Breast epithelium (tissue), 4 donors: ENCODE measurements around the gene TVP23C. TPM values are rescaled to one million over a fixed set of nuclear protein-coding genes. Genes with fewer than 3 reads are reported as not detected.
A peak's percentile ranks its signal among the peaks of the same experiment; 100 is the strongest.
"Not testable (repeated sequence)": the region's sequence is repeated elsewhere in the genome, so short reads cannot be mapped to it uniquely, and the experiment has no call there.

ENCODE experiments used
- DNase-seq, 2 donors: peaks; one replicate each; pipeline ENCODE4 v3.0.0-alpha.2; 2019; ENCODE audit warnings: low spot score in 2 of 2
- H3K27ac ChIP-seq, 2 donors: fragments of 200-600 bp; sonication (generic) in 1 of 2; one replicate each; pipeline ENCODE4 v1.5.1; 2016 to 2019; ENCODE audit warnings: mild to moderate bottlenecking in 1 of 2
- H3K27me3 ChIP-seq, 2 donors: fragments of 200-600 bp; sonication (generic) in 1 of 2; one replicate each; pipeline versions ENCODE4 v1.5.1 to v1.6.0; 2017 to 2019; ENCODE audit warnings: control low read depth in 1 of 2, mild to moderate bottlenecking in 1 of 2
- H3K36me3 ChIP-seq: fragments of 200-600 bp; one replicate; pipeline ENCODE4 v1.5.1; 2019
- H3K4me1 ChIP-seq, 2 donors: fragments of 200-600 bp; sonication (generic); one replicate each; pipeline ENCODE4 v1.5.1; 2016 to 2019; ENCODE audit warnings: control low read depth in 1 of 2
- H3K4me3 ChIP-seq, 3 donors: fragments of 200-600 bp; sonication (generic); 1 replicate in 2 of 3; 2 replicates in 1 of 3; pipeline ENCODE4 v1.5.1; 2016 to 2019; ENCODE audit warnings: mild to moderate bottlenecking in 3 of 3, moderate library complexity in 2 of 3
- H3K9me3 ChIP-seq, 2 donors: fragments of 200-600 bp; sonication (generic) in 1 of 2; one replicate each; pipeline ENCODE4 v1.5.1; 2016 to 2019; ENCODE audit warnings: control low read depth in 1 of 2
- CTCF ChIP-seq, 3 donors: fragments of 450-650 bp; IDR thresholded peaks; one replicate each; pipeline ENCODE4 v1.5.1; 2016 to 2017; ENCODE audit warnings: antibody characterized with exemption in 3 of 3, mild to moderate bottlenecking in 3 of 3, moderate library complexity in 3 of 3
- POLR2A ChIP-seq: fragments of 450-650 bp; IDR thresholded peaks from one replicate; pipeline ENCODE4 v1.6.1; 2016; ENCODE audit warnings: antibody characterized with exemption, mild to moderate bottlenecking, moderate library complexity
- POLR2AphosphoS5 ChIP-seq, 3 donors: sonication (generic); formaldehyde crosslinking; IDR thresholded peaks; one replicate each; pipeline ENCODE4 v1.6.1; 2017; ENCODE audit warnings: antibody characterized with exemption in 3 of 3
- intact Hi-C: fragments of 100-400 bp; cut with DNase I; formaldehyde crosslinking; loops from one replicate; pipeline ENCODE4 v1.15.1; 2023; ENCODE audit warnings: low total_unique reads
- total RNA-seq, 3 donors: library from RNA; depleted of rRNA; stranded (reverse); fragments of >200 nt; gene quantifications; one replicate each; pipeline ENCODE4 v1.1.0, GENCODE V29; 2016

TVP23C gene
- total RNA-seq, 3 donors from 2014 or later, result 11.8 to 38.6 (median 37.4) TPM

DNA sequence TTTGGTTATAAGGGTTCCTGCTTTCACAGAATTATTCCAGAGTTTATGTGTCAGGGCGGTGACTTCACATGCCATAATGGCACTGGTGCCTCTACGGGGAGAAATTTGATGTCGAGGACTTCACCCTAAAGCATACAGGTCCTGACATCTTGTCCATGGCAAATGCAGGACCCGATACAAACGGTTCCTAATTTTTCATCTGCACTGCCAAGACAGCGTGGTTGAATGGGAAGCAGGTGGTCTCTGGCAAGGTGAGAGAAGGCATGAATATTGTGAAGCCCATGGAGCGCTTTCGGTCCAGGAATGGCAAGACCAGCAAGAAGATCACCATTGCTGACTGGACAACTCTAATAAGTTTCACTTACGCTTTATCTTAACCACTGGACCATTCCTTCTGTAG is 56.3 kb downstream of the TVP23C start:
- no peaks in the 10 kb centered on the region for H3K4me1 ChIP-seq

DNA sequence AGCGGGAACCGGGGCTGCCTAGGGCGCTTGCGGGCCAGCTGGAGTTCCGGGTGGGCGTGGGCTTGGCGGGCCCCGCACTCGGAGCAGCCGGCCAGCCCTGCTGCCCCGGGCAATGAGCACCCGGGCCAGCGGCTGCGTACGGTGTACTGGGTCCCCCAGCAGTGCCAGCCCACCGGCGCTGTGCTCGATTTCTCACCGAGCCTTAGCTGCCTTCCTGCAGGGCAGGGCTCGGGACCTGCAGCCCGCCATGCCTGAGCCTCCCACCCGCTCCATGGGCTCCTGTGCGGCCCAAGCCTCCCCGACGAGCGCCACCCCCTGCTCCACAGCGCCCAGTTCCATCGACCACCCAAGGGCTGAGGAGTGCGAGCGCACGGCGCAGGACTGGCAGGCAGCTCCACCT is 57.6 kb downstream of the TVP23C start:
- H3K4me1 ChIP-seq, H3K27ac ChIP-seq, H3K9me3 ChIP-seq, DNase-seq, H3K36me3 ChIP-seq, H3K27me3 ChIP-seq, H3K4me3 ChIP-seq: not testable (repeated sequence)
- intact Hi-C loops, result loop anchor here (10.0 kb wide), 1 partner anchor 649 kb away; no protein-coding TSS in a partner anchor

More for the DNA sequence above, 56.3 kb downstream of the TVP23C start:
- Histone ChIP-seq H3K27me3 (no peaks in the 10 kb centered on the region), H3K9me3 (no peaks in the 10 kb centered on the region), H3K36me3 (no peaks in the 10 kb centered on the region), H3K27ac (no peak overlapping the region), H3K4me3 (no peak overlapping the region)
- no peak for DNase-seq
- intact Hi-C loops, result loop anchor here (10.0 kb wide), 1 partner anchor 648 kb away; no protein-coding TSS in a partner anchor
- TF ChIP-seq POLR2AphosphoS5 (IDR thresholded peaks at IDR 0.05), result no peak
- no peak for TF ChIP-seq POLR2A
- no peak for TF ChIP-seq CTCF (IDR thresholded peaks at IDR 0.05)

GRCh38 chr17:15503731-15504130 is 59.6 kb downstream of the TVP23C start:
- no peak overlapping the region for H3K27ac ChIP-seq
- H3K9me3 ChIP-seq, result no peaks in the 10 kb centered on the region
- H3K27me3 ChIP-seq, result no peaks in the 10 kb centered on the region
- no peaks in the 10 kb centered on the region for H3K4me1 ChIP-seq
- no peak for TF ChIP-seq CTCF (IDR thresholded peaks at IDR 0.05)
- TF ChIP-seq POLR2A, result no peak
- TF ChIP-seq POLR2AphosphoS5 (IDR thresholded peaks at IDR 0.05), result no peak
- intact Hi-C loops, result loop anchor here (5.0 to 10.0 kb wide), 2 partner anchors 241 to 651 kb away; no protein-coding TSS in a partner anchor
- no peak for DNase-seq
- no peak overlapping the region for H3K4me3 ChIP-seq
- H3K36me3 ChIP-seq, result no peaks in the 10 kb centered on the region

DNA sequence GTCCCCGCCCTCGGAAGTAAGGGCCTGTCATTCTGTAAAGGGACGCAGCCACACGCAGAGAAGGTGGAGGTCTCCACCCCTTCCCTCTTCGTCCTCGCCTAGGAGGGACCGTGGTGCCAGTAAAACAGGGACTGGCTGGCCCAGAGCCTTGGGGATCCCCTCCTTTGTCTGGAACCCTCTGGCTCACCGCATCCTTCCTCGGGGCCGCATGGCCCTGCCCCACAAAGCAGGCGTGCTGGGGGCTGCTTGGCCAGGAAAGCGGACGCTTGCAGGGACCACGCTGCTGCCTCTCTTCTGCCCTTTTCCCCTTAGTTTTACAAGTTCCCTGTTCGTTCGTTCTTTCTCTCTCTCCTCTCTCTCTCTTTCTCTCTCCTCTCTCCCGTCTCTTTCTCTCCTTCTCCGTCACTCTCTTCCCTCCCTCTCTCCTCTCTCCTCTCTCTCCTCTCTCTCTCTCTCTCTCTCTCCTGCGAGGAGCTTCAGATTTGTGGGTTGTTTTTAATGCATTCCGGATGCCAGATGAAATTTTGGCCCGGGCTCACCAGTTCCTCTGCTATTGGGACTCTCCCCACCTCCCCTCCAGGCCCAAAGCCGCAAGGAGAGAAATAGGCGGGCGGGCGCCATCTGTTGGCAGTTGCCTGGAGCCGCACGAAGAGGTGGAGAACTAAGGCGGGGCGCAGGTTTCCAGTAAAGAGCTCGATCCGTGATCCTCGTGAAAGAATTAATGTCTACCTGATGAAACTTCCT is 60.7 kb downstream of the TVP23C start:
- peak overlapping the region; percentile 72 to 83 for H3K27ac ChIP-seq
- intact Hi-C loops, result loop anchor here (5.0 to 10.0 kb wide), 2 partner anchors 240 to 652 kb away; no protein-coding TSS in a partner anchor
- H3K4me1 ChIP-seq, result no peaks in the 10 kb centered on the region
- DNase-seq, result peak; percentile 89 to 90
- H3K4me3 ChIP-seq, result peak overlapping the region; percentile 36 to 56 (median 44)
- H3K9me3 ChIP-seq, result no peaks in the 10 kb centered on the region
- no peaks in the 10 kb centered on the region for H3K36me3 ChIP-seq
- no peaks in the 10 kb centered on the region for H3K27me3 ChIP-seq
- TF ChIP-seq CTCF (IDR thresholded peaks at IDR 0.05) (peak; percentile 75 to 94 (median 89)), POLR2A (no peak), POLR2AphosphoS5 (IDR thresholded peaks at IDR 0.05) (peak in 1 of 3 donors; percentile 73)

DNA sequence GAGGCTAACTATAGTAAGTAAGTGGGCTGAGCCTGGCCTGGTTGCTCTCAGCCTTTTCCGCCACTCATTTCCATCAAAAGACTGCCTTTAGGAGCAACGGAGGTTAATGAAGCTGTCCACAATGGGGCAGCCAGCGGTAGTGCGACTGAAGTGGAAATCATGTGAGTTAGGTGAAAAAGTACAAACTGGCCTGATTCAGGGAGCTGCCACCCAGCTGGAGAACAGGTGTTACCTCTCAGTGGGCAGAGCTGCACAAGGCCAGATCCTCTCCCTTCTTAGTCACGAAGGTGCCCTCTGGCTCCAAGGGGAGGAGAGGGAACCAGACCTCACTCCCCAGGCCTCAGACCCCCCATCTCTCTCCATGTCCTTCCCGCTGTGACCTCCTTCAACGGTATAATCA is 61.5 kb downstream of the TVP23C start:
- no peak for TF ChIP-seq CTCF (IDR thresholded peaks at IDR 0.05)
- TF ChIP-seq POLR2AphosphoS5 (IDR thresholded peaks at IDR 0.05), result no peak
- no peak for TF ChIP-seq POLR2A
- Histone ChIP-seq H3K4me3 (no peak overlapping the region), H3K27me3 (no peaks in the 10 kb centered on the region), H3K4me1 (no peaks in the 10 kb centered on the region), H3K9me3 (no peaks in the 10 kb centered on the region), H3K36me3 (no peaks in the 10 kb centered on the region), H3K27ac (peak overlapping the region; percentile 72 to 83)
- intact Hi-C loops, result loop anchor here (5.0 to 10.0 kb wide), 2 partner anchors 239 to 653 kb away; no protein-coding TSS in a partner anchor
- DNase-seq, result no peak
